Right ventricle myocardium superior (tissue), 1 donor: Measurements from ENCODE around the gene CASR. TPM values are rescaled to one million over a fixed set of nuclear protein-coding genes. Genes with fewer than 3 reads are reported as not detected.

Experiments
- ATAC-seq: fragments of 200-7000 bp; cut with Tn5 transposase; one replicate; pipeline ENCODE4 v1.9.1; 2020; ENCODE audit warnings: mild to moderate bottlenecking; ENCODE audit not compliant: poor library complexity
- DNase-seq: peaks from one replicate; pipeline ENCODE4 v3.0.0-alpha.2; 2020
- intact Hi-C: fragments of 100-400 bp; cut with DNase I; formaldehyde crosslinking; loops from one replicate; pipeline ENCODE4 v1.11.2; 2022
- total RNA-seq: library from RNA; stranded (reverse); fragmentation: NEBNext Ultra II Directional; extraction: Animal tissue kit (Norgen Biotek cat#: 25700); gene quantifications from one replicate; pipeline ENCODE4 v1.2.1, GENCODE V29; 2021
- donor health status: DM: no; HTN: yes; CAD: no; lungs with severe emphysema.

CASR gene
- total RNA-seq, 1 donor from 2014 or later: not detected

GRCh38 chr3:122247087-122247824, 63.8 kb downstream of the CASR start:
- peak; percentile 74 for ATAC-seq
- DNase-seq: peak; percentile 50
- intact Hi-C loops: no loop called here

- ATAC-seq (peak; percentile 29), DNase-seq (no peak)
- intact Hi-C loops: no loop called here
These were observed 64.3 kb downstream of the CASR start for GRCh38 chr3:122247825-122248185.

GRCh38 chr3:122251428-122251827, 68.0 kb downstream of the CASR start:
- intact Hi-C loops: no loop called here
- DNase-seq: no peak
- no peak for ATAC-seq

- no peak for DNase-seq
- ATAC-seq: no peak
- intact Hi-C loops: no loop called here
These were observed 70.1 kb downstream of the CASR start for GRCh38 chr3:122253581-122253980.

GRCh38 chr3:122255757-122256439, 72.4 kb downstream of the CASR start:
- peak; percentile 67 for ATAC-seq
- intact Hi-C loops: no loop called here

GRCh38 chr3:122257644-122258364, 74.3 kb downstream of the CASR start:
- DNase-seq (no peak), ATAC-seq (no peak)
- intact Hi-C loops: no loop called here

More at GRCh38 chr3:122255757-122256439, 72.4 kb downstream of the CASR start:
- no peak for DNase-seq

GRCh38 chr3:122258757-122259371, 75.4 kb downstream of the CASR start:
- peak; percentile 82 for DNase-seq
- intact Hi-C loops: no loop called here
- peak; percentile 96 for ATAC-seq

GRCh38 chr3:122260206-122260605, 76.7 kb downstream of the CASR start:
- intact Hi-C loops: no loop called here
- ATAC-seq: no peak
- no peak for DNase-seq

GRCh38 chr3:122263058-122263457, 79.6 kb downstream of the CASR start:
- DNase-seq (no peak), ATAC-seq (no peak)
- intact Hi-C loops: no loop called here

- intact Hi-C loops: no loop called here
- ATAC-seq: no peak
- DNase-seq: no peak
These were observed 80.6 kb downstream of the CASR start for GRCh38 chr3:122263974-122264588.

- intact Hi-C loops: no loop called here
These were observed 82.5 kb downstream of the CASR start for GRCh38 chr3:122265957-122266356.

GRCh38 chr3:122268257-122269024, 85.0 kb downstream of the CASR start:
- DNase-seq (no peak), ATAC-seq (no peak)
- intact Hi-C loops: no loop called here

More at GRCh38 chr3:122265957-122266356, 82.5 kb downstream of the CASR start:
- DNase-seq: no peak
- ATAC-seq: no peak

- ATAC-seq (no peak), DNase-seq (no peak)
- intact Hi-C loops: no loop called here
These were observed 85.6 kb downstream of the CASR start for GRCh38 chr3:122269045-122269444.

- intact Hi-C loops: no loop called here
- DNase-seq (no peak), ATAC-seq (no peak)
These were observed 87.9 kb downstream of the CASR start for GRCh38 chr3:122271246-122271898.

- DNase-seq (no peak), ATAC-seq (no peak)
- intact Hi-C loops: no loop called here
These were observed 89.4 kb downstream of the CASR start for GRCh38 chr3:122272879-122273278.

GRCh38 chr3:122273498-122273897, 90.0 kb downstream of the CASR start:
- intact Hi-C loops: no loop called here
- no peak for DNase-seq
- ATAC-seq: no peak

GRCh38 chr3:122281891-122282290, 98.4 kb downstream of the CASR start:
- intact Hi-C loops: no loop called here
- ATAC-seq (no peak), DNase-seq (no peak)
